ENCODE measurements around the gene BCAS1.

BCAS1 gene

DNA sequence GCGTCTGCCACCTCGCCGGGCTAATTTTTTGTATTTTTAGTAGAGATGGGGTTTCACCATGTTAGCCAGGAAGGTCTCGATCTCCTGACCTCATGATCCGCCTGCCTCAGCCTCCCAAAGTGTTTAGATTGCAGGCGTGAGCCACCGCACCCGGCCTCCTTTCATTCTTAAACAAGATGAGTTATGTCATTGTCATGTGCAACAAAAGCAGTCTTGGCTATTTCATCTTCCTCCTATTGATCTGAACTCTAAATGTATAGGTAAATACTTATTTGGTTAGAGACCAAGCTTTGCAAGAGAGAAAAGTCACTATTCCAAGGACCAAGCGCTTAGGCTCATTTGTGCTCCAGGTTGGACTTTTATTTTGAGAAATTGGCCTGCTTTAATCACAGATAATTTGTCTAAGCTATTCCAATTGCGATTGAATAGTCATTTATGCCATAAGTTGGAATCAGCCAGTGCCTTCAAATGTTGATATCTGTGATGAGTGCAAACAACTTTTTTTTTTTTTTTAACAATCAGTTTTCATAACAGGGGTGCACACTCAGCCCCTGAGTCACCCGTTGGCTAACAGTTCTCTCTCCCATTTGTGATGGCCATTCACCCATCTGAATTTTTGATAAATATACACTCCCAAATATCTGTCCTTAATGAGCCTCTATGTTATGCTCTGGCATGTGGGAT is 167.3 kb downstream of the BCAS1 start:
- H3K27ac ChIP-seq (replicated peaks), result peak overlapping the region; percentile 34
- TF ChIP-seq SPI1 (IDR thresholded peaks at IDR 0.05; ENCODE audit: borderline replicate concordance, low read depth) (no peak), POLR2AphosphoS5 (IDR thresholded peaks at IDR 0.05; ENCODE audit: low read depth) (no peak), GABPA (IDR thresholded peaks at IDR 0.05; ENCODE audit: low read depth) (no peak)
- TF ChIP-seq, protein P1, sequence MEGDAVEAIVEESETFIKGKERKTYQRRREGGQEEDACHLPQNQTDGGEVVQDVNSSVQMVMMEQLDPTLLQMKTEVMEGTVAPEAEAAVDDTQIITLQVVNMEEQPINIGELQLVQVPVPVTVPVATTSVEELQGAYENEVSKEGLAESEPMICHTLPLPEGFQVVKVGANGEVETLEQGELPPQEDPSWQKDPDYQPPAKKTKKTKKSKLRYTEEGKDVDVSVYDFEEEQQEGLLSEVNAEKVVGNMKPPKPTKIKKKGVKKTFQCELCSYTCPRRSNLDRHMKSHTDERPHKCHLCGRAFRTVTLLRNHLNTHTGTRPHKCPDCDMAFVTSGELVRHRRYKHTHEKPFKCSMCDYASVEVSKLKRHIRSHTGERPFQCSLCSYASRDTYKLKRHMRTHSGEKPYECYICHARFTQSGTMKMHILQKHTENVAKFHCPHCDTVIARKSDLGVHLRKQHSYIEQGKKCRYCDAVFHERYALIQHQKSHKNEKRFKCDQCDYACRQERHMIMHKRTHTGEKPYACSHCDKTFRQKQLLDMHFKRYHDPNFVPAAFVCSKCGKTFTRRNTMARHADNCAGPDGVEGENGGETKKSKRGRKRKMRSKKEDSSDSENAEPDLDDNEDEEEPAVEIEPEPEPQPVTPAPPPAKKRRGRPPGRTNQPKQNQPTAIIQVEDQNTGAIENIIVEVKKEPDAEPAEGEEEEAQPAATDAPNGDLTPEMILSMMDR (IDR thresholded peaks at IDR 0.05; ENCODE audit: insufficient read depth, low read length), result no peak
- TF ChIP-seq, protein P2, sequence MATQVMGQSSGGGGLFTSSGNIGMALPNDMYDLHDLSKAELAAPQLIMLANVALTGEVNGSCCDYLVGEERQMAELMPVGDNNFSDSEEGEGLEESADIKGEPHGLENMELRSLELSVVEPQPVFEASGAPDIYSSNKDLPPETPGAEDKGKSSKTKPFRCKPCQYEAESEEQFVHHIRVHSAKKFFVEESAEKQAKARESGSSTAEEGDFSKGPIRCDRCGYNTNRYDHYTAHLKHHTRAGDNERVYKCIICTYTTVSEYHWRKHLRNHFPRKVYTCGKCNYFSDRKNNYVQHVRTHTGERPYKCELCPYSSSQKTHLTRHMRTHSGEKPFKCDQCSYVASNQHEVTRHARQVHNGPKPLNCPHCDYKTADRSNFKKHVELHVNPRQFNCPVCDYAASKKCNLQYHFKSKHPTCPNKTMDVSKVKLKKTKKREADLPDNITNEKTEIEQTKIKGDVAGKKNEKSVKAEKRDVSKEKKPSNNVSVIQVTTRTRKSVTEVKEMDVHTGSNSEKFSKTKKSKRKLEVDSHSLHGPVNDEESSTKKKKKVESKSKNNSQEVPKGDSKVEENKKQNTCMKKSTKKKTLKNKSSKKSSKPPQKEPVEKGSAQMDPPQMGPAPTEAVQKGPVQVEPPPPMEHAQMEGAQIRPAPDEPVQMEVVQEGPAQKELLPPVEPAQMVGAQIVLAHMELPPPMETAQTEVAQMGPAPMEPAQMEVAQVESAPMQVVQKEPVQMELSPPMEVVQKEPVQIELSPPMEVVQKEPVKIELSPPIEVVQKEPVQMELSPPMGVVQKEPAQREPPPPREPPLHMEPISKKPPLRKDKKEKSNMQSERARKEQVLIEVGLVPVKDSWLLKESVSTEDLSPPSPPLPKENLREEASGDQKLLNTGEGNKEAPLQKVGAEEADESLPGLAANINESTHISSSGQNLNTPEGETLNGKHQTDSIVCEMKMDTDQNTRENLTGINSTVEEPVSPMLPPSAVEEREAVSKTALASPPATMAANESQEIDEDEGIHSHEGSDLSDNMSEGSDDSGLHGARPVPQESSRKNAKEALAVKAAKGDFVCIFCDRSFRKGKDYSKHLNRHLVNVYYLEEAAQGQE (IDR thresholded peaks at IDR 0.05; ENCODE audit: insufficient replicate concordance, low read depth), result no peak

DNA sequence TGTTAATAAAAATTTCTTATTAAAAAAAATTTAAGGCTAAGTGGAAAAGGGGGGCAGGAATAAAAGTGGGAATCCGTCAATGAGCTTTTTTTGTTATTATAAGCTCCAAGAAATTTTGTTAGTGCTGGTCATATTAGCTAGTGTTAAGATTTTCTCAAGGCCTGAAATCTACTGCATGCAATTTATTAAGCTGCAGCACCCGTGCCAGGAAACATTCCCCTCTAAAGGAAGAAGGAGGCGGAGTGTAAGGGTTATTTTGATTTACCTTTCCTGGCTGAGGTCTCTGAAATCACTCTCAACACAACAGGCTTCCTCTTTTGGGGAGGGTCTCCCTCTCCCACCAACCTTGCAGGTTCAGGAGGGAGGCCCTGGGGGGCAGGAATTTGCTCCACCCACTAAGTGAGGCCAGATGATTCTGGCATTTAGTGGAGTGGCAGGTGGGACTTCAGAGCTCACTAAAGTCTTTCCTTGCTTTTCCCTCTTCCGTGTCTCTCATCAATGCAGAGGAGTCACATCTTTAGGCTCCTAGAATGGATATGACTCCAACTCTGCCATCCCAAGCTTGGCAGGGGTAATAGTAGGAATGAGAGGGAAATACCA is 168.8 kb downstream of the BCAS1 start:
- no peak overlapping the region for H3K27ac ChIP-seq (replicated peaks)
- TF ChIP-seq, protein P2 (IDR thresholded peaks at IDR 0.05; ENCODE audit: insufficient replicate concordance, low read depth), result no peak
- no peak for TF ChIP-seq GABPA (IDR thresholded peaks at IDR 0.05; ENCODE audit: low read depth)
- no peak for TF ChIP-seq POLR2AphosphoS5 (IDR thresholded peaks at IDR 0.05; ENCODE audit: low read depth)
- no peak for TF ChIP-seq SPI1 (IDR thresholded peaks at IDR 0.05; ENCODE audit: borderline replicate concordance, low read depth)
- TF ChIP-seq, protein P1 (IDR thresholded peaks at IDR 0.05; ENCODE audit: insufficient read depth, low read length), result no peak
- H3K4me3 ChIP-seq (replicated peaks; ENCODE audit: insufficient read depth, low read length), result no peak overlapping the region
- no peaks in the 10 kb centered on the region for H3K27me3 ChIP-seq (ENCODE audit: insufficient read depth, poor library complexity, severe bottlenecking)
- DNase-seq (ENCODE audit: low read depth in 1 of 2, low spot score in 1 of 2), result no peak

More for the DNA sequence above, 167.3 kb downstream of the BCAS1 start:
- Histone ChIP-seq H3K4me3 (replicated peaks; ENCODE audit: insufficient read depth, low read length) (no peak overlapping the region), H3K27me3 (ENCODE audit: insufficient read depth, poor library complexity, severe bottlenecking) (no peaks in the 10 kb centered on the region)
- no peak for DNase-seq (ENCODE audit: low read depth in 1 of 2, low spot score in 1 of 2)

DNA sequence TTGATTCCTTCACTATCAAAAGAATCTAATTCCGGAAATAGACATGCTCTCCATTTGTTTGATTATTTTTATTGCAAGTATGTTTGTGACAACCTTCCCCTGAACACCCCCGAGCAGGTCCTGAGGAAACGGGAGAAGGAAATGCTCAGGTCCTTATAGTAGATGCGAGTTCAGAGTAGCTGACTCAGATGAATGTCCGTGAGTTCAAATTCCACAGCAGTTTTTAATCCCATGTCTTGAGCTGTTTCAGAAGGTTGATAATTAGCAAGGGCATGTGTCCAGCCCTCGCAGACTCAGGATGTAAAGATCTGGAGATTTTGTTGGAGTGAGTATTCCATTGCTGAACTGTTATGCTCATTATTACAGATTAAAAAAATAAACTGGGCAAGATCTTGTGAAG is 169.3 kb downstream of the BCAS1 start:
- Histone ChIP-seq H3K27ac (replicated peaks) (no peak overlapping the region), H3K4me3 (replicated peaks; ENCODE audit: insufficient read depth, low read length) (no peak overlapping the region), H3K27me3 (ENCODE audit: insufficient read depth, poor library complexity, severe bottlenecking) (no peaks in the 10 kb centered on the region)
- DNase-seq (ENCODE audit: low read depth in 1 of 2, low spot score in 1 of 2), result no peak
- TF ChIP-seq GABPA (IDR thresholded peaks at IDR 0.05; ENCODE audit: low read depth), result no peak

DNA sequence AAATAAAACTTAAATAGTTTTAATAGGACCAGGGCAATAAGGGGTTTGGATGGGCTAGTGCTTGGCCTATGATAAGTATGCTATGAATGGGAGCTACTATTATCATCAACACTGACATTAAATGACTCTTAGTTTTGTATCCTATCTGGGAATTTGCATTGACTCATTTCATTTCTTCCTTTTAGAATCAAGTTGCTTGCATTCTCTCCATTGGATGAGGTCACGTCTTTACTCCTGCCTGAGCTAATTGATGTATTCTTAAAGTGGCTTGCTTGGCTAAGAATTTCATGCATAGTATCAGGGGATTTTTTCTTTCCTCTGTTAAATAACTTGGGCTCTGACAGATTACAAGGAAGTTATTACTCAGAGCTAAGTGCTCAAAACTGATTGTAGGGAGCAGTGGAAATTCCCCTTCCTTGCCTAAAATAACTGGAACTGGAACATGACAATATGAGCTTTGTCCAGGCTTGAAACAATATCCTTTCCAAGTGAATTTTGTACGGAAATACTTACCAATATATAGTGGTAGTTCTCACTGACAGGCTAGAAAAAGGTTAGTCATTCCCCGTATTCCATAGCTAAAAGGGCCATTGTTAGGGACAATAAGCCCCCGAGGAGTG is 169.9 kb downstream of the BCAS1 start:
- TF ChIP-seq GABPA (IDR thresholded peaks at IDR 0.05; ENCODE audit: low read depth) (no peak), SPI1 (IDR thresholded peaks at IDR 0.05; ENCODE audit: borderline replicate concordance, low read depth) (no peak)
- TF ChIP-seq, protein P2 (IDR thresholded peaks at IDR 0.05; ENCODE audit: insufficient replicate concordance, low read depth), result no peak
- TF ChIP-seq, protein P1 (IDR thresholded peaks at IDR 0.05; ENCODE audit: insufficient read depth, low read length), result no peak
- H3K27me3 ChIP-seq (ENCODE audit: insufficient read depth, poor library complexity, severe bottlenecking), result no peaks in the 10 kb centered on the region
- no peak for DNase-seq (ENCODE audit: low read depth in 1 of 2, low spot score in 1 of 2)
- H3K27ac ChIP-seq (replicated peaks), result no peak overlapping the region
- no peak overlapping the region for H3K4me3 ChIP-seq (replicated peaks; ENCODE audit: insufficient read depth, low read length)
